GM21367 (cell line): ENCODE data around the gene HRG.
A peak's percentile ranks its signal among the peaks of the same experiment; 100 is the strongest.
"Not testable (repeated sequence)": the region's sequence is repeated elsewhere in the genome, so short reads cannot be mapped to it uniquely, and the experiment has no call there.

Experiments
- ATAC-seq: cut with Tn5 transposase; IDR thresholded peaks from one replicate; pipeline ENCODE4 v1.9.1; 2021; ENCODE audit not compliant: unreplicated experiment

Gene HRG

GRCh38 chr3:186678604-186679003 is 12.8 kb downstream of the HRG start:
- no peak for ATAC-seq

DNA sequence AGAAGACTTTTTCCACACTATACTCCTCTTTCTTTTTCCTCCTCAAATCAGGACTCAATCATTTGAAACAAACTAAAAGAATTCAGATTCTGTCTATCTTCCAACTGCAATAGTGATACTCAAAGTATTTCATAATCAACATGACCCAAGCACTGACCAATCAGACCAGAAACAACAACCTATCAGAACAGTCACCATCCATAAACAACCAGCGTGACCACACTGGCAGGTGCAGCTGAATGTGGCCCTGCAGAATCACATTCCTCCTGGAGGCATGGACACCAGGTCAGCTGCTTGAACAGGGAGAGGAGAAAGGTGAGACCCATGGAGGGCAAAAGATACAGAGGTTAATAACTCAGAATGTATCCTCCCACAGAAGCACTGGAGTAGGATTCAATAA is 13.3 kb downstream of the HRG start:
- ATAC-seq: no peak

DNA sequence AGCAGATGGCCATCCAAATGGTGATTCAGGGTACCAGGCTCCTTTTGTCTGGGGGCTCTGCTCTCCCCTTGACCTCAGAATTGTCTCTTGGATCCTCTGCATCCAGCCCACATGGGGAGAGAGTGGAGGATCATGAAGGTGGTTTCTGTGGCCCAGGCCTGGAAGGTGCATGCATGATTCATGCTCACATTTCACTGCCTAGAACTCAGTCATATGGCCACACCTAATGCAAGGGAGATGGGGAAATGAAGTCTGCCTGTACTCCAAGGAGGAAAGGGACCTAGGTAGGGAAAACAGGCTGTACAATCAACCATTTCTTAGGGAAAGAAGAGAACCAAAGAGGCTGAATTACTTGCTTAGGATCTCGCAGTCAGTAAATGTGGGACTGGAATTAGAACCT is 15.1 kb downstream of the HRG start:
- no peak for ATAC-seq

DNA sequence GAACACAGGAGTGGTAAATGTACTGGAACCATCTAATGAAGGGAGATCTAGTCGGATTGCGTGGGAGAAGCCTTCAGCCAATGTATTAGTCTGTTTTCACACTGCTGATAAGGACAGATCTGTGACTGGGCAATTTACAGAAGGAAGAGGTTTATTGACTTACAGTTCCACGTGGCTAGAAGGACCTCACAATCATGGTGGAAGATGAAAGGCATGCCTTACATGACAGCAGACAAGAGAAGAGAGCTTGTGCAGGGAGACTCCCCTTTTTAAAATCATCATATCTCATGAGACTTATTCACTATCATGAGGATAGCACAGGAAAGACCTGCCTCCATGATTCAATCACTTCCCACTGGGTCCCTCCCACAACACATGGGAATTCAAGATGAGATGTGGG is 17.0 kb downstream of the HRG start:
- ATAC-seq: no peak

GRCh38 chr3:186683979-186684378 is 18.2 kb downstream of the HRG start:
- no peak for ATAC-seq

GRCh38 chr3:186686475-186686874 is 20.7 kb downstream of the HRG start:
- ATAC-seq: not testable (repeated sequence)

DNA sequence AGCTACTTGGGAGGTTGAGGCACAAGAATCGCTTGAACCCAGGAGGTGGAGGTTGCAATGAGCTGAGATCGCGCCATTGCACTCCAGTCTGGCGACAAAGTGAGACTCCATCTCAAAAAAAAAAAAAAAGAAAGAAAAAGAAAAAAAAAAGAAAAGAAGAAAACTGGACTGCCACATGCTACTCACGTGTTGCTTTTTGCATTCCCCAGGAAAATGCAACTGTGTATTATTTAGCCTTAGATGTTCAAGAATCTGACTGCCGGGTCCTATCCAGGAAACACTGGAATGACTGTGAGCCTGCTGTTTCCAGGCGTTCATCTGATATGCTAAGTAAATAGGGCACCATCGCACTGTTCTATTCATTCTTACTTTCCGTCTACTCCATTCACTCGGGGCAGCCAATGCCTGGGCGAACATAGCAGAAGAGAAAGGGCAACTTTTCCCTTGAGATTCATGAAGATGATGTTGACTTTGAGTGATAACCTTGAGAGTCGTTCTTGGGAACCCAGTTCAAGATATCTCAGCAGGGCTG is 21.4 kb downstream of the HRG start:
- no peak for ATAC-seq

DNA sequence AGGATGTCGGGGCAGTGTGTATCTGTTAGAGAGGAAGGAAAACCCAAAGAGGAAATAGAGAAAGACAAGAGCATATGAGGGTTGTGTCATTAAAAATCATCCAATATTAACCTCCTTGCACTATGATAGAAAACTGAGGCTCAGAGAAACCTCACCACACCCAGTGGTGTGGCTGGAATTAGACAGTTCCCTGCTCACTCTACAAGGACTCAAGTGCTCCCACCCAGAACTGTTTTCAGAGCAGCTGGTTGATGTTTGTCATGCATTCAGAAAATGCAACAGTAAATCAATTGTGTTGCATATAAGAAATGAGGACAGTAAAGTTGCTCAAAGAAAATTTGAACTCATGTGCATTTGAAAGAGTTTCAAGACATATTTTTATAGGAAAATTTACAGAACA is 24.5 kb downstream of the HRG start:
- not testable (repeated sequence) for ATAC-seq

DNA sequence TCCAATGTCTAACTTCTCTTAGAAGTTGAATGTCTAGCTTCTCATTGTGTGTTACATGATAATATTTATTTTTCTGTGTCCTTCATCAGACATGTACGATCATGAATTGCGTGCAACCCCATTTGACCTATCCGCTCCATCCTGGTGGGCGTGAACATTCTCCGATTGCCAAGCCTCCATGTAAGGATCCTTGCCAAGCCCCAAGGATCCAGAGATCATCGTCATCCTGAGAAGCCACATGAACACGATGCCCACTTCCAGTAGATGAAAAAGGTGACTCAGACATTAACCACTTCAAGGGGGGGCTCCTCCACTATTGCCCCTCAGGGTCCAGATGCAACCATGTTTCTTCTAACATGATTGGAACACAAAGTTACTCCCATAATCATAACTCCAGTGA is 25.9 kb downstream of the HRG start:
- ATAC-seq: no peak

GRCh38 chr3:186693843-186694242 is 28.0 kb downstream of the HRG start:
- no peak for ATAC-seq

GRCh38 chr3:186694288-186695032 is 28.6 kb downstream of the HRG start:
- ATAC-seq: no peak

DNA sequence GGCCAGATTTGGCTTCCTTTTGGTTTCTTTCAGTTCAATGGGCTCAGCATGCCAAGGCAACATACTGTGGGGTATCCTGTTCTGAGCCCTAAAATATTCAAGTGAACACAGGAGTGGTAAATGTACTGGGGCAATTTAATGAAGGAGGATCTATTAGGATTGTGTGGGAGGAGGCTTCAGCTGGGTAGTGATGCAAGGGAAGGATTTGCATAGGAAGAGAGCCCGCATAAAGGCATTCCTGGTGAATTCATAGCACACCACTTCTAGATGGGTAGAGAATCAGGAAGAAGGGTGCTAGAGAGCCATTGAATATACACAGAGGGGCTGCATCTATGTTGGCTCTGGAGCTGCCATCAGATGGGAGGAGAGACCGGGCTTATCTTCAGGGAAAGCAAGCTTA is 30.7 kb downstream of the HRG start:
- no peak for ATAC-seq

GRCh38 chr3:186697510-186697909 is 31.7 kb downstream of the HRG start:
- ATAC-seq: no peak

DNA sequence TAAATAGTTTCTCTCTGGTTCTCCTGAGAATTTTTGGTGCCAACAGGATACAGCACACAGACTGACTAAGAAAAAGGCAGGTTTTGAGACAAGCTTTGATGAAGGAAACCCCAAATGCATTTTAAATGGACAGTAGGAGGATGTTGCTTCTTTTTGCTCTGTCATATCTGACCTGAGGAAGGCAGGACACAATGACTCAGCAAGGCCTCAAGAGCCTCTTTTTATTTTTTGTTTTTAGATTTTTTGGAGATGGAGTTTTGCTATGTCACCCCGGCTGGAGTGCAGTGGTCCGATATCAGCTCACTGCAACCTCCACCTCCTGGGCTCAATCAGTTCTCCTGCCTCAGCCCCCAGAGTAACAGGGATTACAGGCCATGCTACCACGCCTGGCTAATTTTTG is 34.5 kb downstream of the HRG start:
- ATAC-seq: no peak

DNA sequence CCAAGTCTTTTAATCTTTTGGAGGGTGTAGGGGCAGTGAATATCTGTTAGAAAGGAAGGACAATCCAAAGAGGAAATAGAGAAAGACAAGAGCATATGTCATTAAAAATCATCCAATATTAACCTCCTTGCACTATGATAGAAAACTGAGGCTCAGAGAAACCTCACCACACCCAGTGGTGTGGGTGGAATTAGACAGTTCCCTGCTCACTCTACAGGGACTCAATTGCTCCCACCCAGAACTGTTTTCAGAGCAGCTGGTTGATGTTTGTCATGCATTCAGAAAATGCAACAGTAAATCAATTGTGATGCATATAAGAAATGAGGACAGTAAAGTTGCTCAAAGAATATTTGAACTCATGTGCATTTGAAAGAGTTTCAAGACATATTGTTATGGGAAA is 36.6 kb downstream of the HRG start:
- ATAC-seq: not testable (repeated sequence)

DNA sequence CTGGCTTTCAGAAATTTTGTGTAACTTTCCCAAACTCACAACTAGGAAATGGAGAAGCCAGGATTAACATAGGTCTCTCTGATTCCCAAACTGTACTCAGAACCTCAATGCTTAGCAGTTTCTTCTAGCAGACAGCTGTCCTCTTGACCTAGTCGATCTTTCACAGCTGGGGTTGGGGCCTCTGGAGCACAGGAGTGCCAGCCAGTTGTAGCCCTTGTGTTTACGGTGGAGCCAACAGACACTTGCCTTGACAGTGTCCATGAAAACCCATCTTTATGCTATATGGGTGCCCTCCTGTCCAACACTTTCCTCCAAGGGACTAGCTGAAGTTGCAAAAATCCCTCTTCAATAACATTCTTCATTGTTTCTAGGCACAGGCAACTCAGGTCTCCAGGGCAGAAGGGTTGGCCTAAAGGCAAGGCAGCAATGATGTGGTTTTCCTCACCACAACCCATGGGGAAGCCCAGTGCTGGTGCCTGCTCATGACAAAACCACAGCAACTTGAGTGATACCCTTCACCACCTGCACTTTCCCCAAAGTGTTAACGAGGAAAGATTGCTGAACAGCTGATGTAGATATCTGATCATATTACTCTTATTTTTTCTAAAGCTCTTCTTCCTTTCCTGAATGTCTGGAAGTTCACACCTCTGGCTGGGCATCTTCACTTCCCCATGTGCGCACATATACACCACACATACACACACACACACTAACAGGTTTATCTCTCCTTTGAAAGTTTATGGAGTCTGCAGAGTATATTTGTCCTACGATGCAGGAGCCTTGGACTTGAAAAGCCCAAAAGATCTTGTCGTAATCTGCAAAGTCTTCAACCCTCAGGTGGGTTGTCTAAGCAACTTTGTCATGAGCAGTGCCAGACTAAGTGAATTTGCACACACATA is 40.3 kb downstream of the HRG start:
- ATAC-seq: peak; percentile 96

DNA sequence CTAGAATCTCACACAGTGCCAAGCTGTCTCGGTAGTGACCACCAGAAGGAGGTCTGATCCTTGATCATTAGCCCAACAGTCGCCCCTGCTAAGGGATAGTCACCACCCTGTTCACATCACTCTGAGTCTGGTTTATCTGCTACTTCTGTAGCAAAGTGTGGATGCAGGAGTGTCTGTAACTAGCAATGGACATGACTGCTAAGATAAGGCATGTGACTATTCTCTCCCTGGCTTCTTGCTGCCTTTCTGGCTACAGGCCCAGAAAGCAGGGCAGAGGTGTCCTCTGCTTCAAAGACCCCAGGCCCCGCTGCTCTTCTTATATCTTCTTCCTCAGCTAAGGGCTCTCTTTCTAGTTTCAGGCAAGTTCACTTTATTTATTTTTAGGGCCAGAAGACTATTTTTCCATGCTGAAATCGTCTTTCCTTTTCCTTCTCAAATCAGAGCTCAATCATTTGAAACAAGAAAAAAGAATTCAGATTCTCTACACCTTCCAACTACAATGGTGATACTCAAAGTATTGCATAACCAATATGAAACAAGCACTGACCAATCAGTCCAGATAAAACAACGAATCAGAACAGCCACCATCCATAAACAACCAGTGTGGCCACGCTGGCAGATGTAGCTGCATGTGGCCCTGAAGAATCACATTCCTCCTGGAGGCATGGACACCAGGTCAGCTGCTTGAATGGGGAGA is 43.3 kb downstream of the HRG start:
- ATAC-seq: no peak

GRCh38 chr3:186710694-186711093 is 44.9 kb downstream of the HRG start:
- not testable (repeated sequence) for ATAC-seq

GRCh38 chr3:186713499-186713898 is 47.7 kb downstream of the HRG start:
- no peak for ATAC-seq

DNA sequence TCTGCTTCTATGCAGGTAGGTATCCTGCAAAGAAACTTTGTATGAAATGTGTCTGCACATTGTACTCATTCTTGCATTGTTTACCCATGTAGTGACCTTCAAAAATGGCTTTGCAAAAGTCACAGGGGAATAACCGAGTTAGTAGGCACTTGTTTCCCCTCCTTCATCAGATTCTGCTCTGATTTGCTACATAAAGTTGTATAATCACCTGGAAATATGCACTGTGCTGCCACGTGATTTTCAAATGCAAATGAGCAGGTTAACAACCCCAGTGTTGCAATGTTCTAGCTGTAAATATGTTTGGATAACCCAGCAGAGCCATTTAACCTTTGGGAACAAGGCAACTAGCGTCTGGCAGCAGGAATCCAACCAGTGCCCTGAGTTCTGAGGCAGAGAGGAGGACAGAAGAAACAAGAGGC is 51.2 kb downstream of the HRG start, which contains the start of gene KNG1:
Gene KNG1, plus strand, starts transcription at position 321 of the 419 bp plus-strand sequence. CDS start 184 bp downstream, outside the sequence.
- no peak for ATAC-seq
